DOHH2 (cell line): ENCODE data around the gene REEP3.

Source experiments
- H3F3A ChIP-seq: fragments of 200-600 bp; sonication (generic), shearing (Covaris generic); 2 replicates; pipeline ENCODE4 v1.6.0; 2016; ENCODE audit warnings: antibody characterized with exemption, mild to moderate bottlenecking; ENCODE audit not compliant: control insufficient read depth, insufficient read depth
- H3K27ac ChIP-seq: fragments of 200-600 bp; sonication (generic); 2 replicates; pipeline ENCODE4 v1.5.1; 2014; ENCODE audit warnings: low read depth, mild to moderate bottlenecking, low read length, moderate library complexity
- H3K27me3 ChIP-seq: fragments of 200-600 bp; sonication (generic); 2 replicates; pipeline ENCODE4 v1.6.1; 2014; ENCODE audit warnings: mild to moderate bottlenecking, low read length, mixed read lengths; ENCODE audit not compliant: control insufficient read depth
- H3K36me3 ChIP-seq: fragments of 200-600 bp; sonication (generic); 2 replicates; pipeline ENCODE4 v1.6.1; 2014; ENCODE audit warnings: mild to moderate bottlenecking, low read length, moderate library complexity, mixed read lengths; ENCODE audit not compliant: control insufficient read depth
- H3K4me1 ChIP-seq: fragments of 200-600 bp; sonication (generic); 2 replicates; pipeline ENCODE4 v1.6.1; 2014; ENCODE audit warnings: mild to moderate bottlenecking, low read length, mixed read lengths; ENCODE audit not compliant: control insufficient read depth
- H3K4me2 ChIP-seq: fragments of 200-600 bp; sonication (generic); 2 replicates; pipeline ENCODE4 v1.6.0; 2014; ENCODE audit warnings: mild to moderate bottlenecking, low read length, moderate library complexity
- H3K4me3 ChIP-seq: fragments of 200-600 bp; sonication (generic); 2 replicates; pipeline ENCODE4 v1.5.1; 2014; ENCODE audit warnings: mild to moderate bottlenecking, low read length, mixed read lengths
- H3K79me2 ChIP-seq: fragments of 200-600 bp; sonication (generic); 2 replicates; pipeline ENCODE4 v1.6.1; 2014; ENCODE audit warnings: mild to moderate bottlenecking, low read length, mixed read lengths; ENCODE audit not compliant: control insufficient read depth
- H3K9me2 ChIP-seq: fragments of 200-600 bp; sonication (generic); replicated peaks from 2 replicates; pipeline ENCODE4 v1.6.1; 2014; ENCODE audit warnings: mild to moderate bottlenecking, low read length, mixed read lengths; ENCODE audit not compliant: control insufficient read depth
- H3K9me3 ChIP-seq: fragments of 200-600 bp; sonication (generic); 2 replicates; pipeline ENCODE4 v1.6.1; 2014; ENCODE audit warnings: antibody characterized with exemption, low read length, mixed read lengths; ENCODE audit not compliant: control insufficient read depth, insufficient read depth
- H4K20me1 ChIP-seq: fragments of 200-600 bp; sonication (generic); 2 replicates; pipeline ENCODE4 v1.6.0; 2014; ENCODE audit warnings: low read depth, mild to moderate bottlenecking, antibody characterized with exemption, low read length, moderate library complexity; ENCODE audit not compliant: control insufficient read depth, insufficient read depth
- CTCF ChIP-seq: fragments of 200-600 bp; sonication (generic); IDR thresholded peaks from one replicate; pipeline ENCODE4 v1.5.1; 2014; ENCODE audit warnings: antibody characterized with exemption, mild to moderate bottlenecking, low read depth, low read length; ENCODE audit not compliant: poor library complexity, severe bottlenecking
- EZH2phosphoT487 ChIP-seq: fragments of 200-600 bp; sonication (generic); IDR thresholded peaks from 2 replicates; pipeline ENCODE4 v1.6.1; 2017; ENCODE audit warnings: borderline replicate concordance, mild to moderate bottlenecking, antibody characterized with exemption, low read length, moderate library complexity, mixed read lengths

Gene REEP3

GRCh38 chr10:63478564-63478963 is 42.6 kb upstream of the REEP3 start:
- H3K4me2 ChIP-seq, result no peak overlapping the region
- no peaks in the 10 kb centered on the region for H3K36me3 ChIP-seq
- no peaks in the 10 kb centered on the region for H3F3A ChIP-seq
- TF ChIP-seq EZH2phosphoT487 (no peak), CTCF (no peak)
- H3K9me3 ChIP-seq, result no peaks in the 10 kb centered on the region
- H3K9me2 ChIP-seq, result no peaks in the 10 kb centered on the region
- H4K20me1 ChIP-seq, result no peaks in the 10 kb centered on the region
- peaks cover 61% of the 10 kb centered on the region for H3K79me2 ChIP-seq
- H3K4me3 ChIP-seq, result no peak overlapping the region
- H3K4me1 ChIP-seq, result peaks cover 10% of the 10 kb centered on the region; the same call in 1 of the 2 replicates
- H3K27me3 ChIP-seq, result no peaks in the 10 kb centered on the region
- no peak overlapping the region for H3K27ac ChIP-seq

GRCh38 chr10:63480237-63480636 is 41.0 kb upstream of the REEP3 start:
- TF ChIP-seq CTCF, result no peak
- TF ChIP-seq EZH2phosphoT487, result no peak
- Histone ChIP-seq H3K4me2 (no peak overlapping the region), H3K79me2 (peaks cover 53% of the 10 kb centered on the region), H4K20me1 (no peaks in the 10 kb centered on the region), H3K9me3 (no peaks in the 10 kb centered on the region), H3K36me3 (no peaks in the 10 kb centered on the region), H3K4me3 (no peak overlapping the region), H3K27ac (no peak overlapping the region), H3F3A (no peaks in the 10 kb centered on the region), H3K27me3 (no peaks in the 10 kb centered on the region), H3K9me2 (no peaks in the 10 kb centered on the region), H3K4me1 (peaks cover 10% of the 10 kb centered on the region; the same call in 1 of the 2 replicates)

- no peaks in the 10 kb centered on the region for H3K9me3 ChIP-seq
- no peaks in the 10 kb centered on the region for H3K36me3 ChIP-seq
- peaks cover 56% of the 10 kb centered on the region for H3K79me2 ChIP-seq
- TF ChIP-seq EZH2phosphoT487, result no peak
- no peak for TF ChIP-seq CTCF
- no peaks in the 10 kb centered on the region for H3F3A ChIP-seq
- H3K27me3 ChIP-seq, result no peaks in the 10 kb centered on the region
- 0 out of 2 replicates have a peak, but pooled peaks cover 7% of the 10 kb centered on the region for H4K20me1 ChIP-seq
- H3K4me1 ChIP-seq, result peaks cover 10% of the 10 kb centered on the region; the same call in 1 of the 2 replicates
- H3K27ac ChIP-seq, result no peak overlapping the region
- H3K4me2 ChIP-seq, result no peak overlapping the region
- H3K9me2 ChIP-seq, result no peaks in the 10 kb centered on the region
- H3K4me3 ChIP-seq, result no peak overlapping the region
These were observed 39.3 kb upstream of the REEP3 start for GRCh38 chr10:63481815-63482421.
